Stimulated activated CD4-positive, alpha-beta T cell treated with anti-CD3 and anti-CD28 coated beads, Interleukin-4, amount 100 ng/mL, for 1 hour (primary cell): Measurements from ENCODE around the gene TOP1.

ENCODE experiments used
- DNase-seq: peaks from one replicate; pipeline ENCODE4 v3.0.0-alpha.2; 2020

TOP1 gene

DNA sequence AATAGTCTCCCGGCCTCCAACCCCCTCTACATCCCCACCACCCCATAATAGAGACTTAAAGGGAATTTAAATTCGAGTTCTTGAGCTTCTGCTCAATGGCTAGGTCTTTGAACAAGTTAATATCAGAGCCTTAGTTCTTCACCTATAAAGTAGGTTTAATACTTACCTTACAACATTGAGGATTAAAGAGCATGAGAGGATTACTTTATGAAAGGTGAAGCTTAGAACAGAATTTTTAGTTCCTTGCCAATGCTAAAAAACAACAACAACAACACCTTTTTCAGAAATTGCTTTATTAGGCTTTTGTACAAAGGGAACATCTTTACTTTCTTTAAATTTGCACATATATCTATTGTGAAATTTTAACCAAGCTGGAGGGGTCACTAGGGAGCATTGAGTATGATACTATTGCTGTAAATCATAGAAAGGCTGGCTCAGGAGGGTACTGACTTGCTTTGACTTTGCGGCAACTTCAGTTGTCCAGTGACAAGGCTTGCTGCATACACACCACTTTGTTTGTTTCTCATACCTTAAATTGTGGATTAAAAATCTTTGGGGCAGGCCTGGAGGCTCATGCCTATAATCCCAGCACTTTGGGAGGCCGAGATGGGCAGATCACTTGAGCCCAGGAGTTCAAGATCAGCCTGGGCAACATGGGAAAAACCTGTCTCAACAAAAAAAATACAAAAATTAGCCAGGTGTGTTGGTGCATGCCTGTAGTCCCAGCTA lies 9.7 kb downstream of the TOP1 start:
- no peak for DNase-seq

- no peak for DNase-seq
Observed at GRCh38 chr20:41038878-41039404, 10.3 kb downstream of the TOP1 start.

DNA sequence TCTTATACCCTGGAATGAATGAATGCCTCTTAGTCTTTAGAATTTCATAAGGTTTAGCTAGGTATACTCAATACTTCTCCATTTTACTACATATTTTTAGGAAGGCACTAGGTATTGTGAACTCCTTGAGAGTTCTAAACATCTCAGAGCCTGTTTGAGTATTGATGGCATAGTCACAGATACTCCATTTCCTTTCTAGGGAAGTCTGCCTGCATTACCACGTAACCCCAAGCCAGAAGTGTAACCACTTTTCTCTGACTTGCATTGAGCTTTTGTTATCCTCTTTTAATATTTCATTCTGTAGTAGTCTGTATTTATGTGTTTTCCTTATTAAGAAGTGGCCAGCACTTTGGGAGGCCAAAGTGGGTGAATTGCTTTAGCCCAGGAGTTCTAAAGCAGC lies 12.2 kb downstream of the TOP1 start:
- DNase-seq, result no peak

- DNase-seq, result no peak
Observed at GRCh38 chr20:41041693-41042092, 13.1 kb downstream of the TOP1 start.

DNA sequence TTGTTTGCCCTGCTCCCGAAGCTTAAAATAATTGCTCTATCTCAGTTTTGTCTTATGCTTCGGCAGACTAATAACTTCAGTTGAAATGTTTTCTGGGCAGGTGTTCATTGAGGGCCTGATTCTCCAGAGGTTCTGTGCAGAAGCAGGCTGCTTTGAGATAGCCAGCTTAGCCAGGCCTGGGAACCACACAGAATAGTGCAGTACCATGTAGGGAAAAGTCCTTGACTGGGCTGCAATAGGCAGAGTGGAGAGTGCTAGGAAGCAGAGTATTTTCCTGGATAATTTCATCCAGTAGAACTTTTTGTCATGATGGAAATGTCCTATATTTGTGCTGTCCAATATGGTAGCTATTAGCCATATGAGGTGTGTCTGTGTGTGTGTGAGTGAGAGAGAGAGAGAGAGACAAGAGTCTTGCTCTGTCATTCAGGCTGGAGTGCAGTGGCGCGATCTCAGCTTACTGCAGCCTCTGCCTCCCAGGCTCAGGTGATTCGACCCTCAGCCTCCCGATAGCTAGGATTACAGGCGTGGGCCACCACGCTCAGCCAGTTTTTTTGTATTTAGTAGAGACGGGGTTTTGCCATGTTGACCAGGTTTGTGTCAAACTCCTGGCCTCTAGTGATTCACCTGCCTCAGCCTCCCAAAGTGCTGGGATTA lies 15.9 kb downstream of the TOP1 start:
- no peak for DNase-seq

DNA sequence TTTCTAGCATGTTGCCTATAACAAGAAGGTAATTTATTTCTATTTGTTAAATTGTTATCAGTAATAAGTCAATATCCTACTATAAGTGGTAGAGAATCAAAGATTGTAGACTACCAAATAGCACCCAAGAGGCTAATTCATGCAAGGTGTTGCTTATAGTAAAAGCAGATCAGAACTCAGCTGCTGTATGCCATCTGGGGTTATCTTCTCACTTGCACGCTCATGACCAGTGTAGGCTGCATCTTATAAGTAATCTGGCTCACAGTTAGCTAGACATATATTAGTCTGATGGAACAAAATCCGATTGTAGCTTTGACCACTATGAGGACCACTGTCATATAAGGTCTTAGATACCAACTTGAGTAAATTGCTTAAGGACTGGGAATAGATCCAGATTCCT lies 17.0 kb downstream of the TOP1 start:
- no peak for DNase-seq

- no peak for DNase-seq
Observed at GRCh38 chr20:41046716-41047115, 18.1 kb downstream of the TOP1 start.

DNA sequence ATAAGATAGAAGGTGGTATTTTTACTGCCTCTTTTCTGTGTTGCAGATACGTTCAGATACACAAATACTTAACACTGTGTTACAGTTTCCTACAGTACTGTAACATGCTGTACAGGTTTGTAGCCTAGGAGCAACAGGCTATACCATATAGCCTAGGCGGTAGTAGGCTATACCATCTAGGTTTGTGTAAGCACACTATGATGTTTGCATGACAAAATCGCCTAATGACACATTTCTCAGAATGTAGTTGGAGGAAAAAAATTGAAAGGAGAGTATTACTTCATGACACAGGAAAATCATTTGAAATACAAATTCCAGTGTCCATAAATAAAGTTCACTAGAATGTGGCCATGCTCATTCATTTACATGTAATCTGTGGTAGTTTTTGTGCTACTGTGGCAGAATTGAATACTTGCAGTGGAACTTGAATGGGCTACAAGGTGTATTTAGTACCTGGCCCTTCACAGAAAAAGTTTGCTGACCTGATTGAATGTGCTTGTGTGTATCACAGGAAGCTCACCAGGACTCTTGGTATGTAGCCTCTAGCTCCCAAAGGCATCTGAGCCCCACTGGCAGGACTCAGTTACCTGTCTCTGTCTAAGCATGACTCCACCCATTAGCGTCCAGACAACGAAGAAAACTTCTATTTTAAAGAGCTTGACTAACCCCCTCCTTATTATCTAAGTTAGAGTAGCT lies 18.8 kb downstream of the TOP1 start:
- DNase-seq, result no peak

GRCh38 chr20:41047975-41048305 lies 19.3 kb downstream of the TOP1 start:
- DNase-seq, result no peak

DNA sequence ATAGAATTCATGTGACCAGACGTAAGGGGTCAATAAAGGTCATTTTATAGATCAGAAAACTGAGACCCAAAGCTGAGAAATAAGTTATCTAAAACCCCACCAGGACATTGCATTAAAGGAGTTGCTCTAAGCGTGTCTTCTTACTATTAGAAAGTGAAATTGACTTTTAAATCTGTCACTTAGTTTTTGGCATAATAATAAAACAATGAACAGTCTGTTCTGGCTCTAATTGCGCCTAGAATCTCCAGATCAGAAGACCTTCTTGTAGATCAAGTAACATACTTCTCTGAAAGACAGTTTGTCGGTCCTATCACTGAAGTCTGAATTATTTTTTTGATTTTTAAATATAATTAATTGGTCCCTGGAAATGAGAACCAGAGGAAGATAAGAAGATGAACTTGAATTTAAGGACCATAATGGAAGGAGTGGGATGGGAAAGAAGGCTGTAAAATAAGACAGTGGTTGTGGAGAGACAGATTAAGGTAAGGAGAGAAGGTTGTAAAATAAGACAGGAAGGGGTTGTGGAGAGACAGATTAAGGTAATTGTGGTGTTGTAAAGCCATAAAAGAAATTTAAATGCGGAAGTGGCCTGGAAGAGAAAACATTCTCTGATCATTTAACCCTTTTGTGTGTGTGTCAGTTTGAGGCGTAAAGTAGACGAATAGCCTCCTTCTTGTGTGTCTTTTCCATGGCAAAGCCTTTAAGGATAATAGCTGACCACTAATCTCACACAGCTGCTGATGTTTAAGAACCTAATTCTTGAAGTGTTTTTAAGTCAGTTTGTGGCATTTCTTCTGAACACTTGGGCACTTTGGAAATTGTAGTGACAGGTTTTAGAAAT lies 20.1 kb downstream of the TOP1 start:
- no peak for DNase-seq

- DNase-seq, result no peak
Observed at GRCh38 chr20:41049451-41049850, 20.8 kb downstream of the TOP1 start.

- DNase-seq, result no peak
Observed at GRCh38 chr20:41050361-41051008, 21.9 kb downstream of the TOP1 start.

DNA sequence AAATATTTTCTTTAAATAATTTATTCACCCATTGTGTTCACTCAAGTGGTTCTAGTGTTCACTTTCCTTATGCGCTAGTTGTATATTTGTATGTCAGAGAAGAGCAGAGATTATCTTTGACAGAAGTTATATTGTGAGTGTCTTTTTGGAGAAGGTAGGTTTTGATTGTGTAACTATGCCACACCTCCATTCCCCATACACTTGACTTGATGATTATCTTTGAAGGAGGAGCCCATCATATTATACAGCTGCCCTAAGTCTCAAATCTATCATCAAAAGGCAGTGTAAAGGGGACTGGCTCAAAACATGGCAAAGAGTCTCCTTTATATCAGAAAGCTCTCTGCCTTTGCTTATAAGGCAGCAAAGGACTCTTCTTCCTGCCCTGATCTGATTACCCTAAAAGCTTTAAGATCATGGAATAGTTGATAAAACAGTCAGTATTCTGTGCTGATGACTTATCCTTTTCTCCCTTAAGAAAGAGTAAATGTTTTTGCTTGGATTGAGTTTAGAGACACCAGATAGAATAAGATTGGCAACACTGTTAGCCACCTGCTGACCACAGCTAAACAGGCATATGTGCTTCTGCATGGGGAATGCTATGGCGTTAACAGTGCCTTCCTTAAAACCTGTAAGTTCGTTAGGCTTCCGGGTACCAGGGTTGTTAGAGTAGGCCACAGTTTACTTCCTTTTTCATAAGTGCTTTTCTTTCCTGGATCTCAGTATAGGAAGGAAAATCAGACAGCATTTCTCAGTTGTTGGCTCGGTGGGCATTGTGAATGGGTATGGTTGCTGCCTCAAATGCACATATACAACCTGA lies 22.6 kb downstream of the TOP1 start:
- no peak for DNase-seq

DNA sequence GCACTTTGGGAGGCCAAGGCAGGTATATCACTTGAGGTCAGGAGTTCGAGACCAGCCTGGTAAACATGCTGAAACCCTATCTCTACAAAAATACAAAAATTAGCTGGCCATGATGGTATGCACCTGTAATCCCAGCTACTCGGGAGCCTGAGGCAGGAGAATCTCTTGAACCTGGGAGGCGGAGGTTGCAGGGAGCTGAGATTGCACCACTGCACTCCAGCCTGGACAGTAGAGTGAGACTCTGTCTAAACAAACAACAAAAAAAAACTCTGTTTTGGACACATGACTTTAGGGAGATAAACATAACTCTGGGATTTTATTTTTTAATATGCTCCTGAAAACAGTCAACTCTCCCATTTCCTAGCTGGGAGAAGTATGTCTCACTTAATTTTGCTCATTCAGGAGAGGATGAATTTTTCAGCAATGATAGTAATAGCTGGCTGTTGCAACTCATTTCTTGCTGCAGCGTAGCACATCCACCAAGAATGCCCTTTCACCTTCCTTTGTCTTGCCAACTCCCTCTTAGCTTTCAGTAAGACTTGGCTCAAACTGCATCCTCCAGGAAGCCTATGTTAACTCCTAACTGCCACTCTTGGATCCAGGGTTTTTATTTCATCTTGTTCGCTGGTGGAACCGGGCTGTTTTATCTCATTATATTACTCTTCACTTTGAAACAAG lies 24.3 kb downstream of the TOP1 start:
- DNase-seq, result no peak

- no peak for DNase-seq
Observed at GRCh38 chr20:41054070-41054846, 25.6 kb downstream of the TOP1 start.

DNA sequence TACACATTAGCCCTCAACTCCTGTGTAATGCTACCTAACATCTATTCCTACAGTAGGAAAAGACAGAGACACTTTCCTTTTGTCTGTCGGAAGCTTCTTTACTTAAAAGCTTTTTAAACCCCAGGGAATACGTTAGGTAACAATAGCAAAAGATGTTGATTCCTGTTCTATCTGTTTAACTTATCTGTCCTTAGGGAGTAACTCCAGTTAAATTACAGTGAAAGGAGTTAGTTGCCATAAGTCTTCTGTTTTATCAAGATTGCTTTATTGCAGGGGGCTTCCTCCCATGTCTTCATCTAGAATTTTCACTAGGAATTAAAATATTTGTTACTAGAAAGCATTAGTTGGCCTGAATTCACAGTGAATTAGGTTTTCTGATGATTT lies 26.2 kb downstream of the TOP1 start:
- DNase-seq, result no peak

- DNase-seq, result no peak
Observed at GRCh38 chr20:41055679-41056078, 27.1 kb downstream of the TOP1 start.

GRCh38 chr20:41057999-41058673 lies 29.5 kb downstream of the TOP1 start:
- DNase-seq, result peak; percentile 7
